Femur (tissue), 1 donor: ENCODE results near the gene GPLD1.

ENCODE experiments used
- DNase-seq: peaks from one replicate; pipeline ENCODE4 v3.0.0-alpha.2; 2017

The GPLD1 gene

DNA sequence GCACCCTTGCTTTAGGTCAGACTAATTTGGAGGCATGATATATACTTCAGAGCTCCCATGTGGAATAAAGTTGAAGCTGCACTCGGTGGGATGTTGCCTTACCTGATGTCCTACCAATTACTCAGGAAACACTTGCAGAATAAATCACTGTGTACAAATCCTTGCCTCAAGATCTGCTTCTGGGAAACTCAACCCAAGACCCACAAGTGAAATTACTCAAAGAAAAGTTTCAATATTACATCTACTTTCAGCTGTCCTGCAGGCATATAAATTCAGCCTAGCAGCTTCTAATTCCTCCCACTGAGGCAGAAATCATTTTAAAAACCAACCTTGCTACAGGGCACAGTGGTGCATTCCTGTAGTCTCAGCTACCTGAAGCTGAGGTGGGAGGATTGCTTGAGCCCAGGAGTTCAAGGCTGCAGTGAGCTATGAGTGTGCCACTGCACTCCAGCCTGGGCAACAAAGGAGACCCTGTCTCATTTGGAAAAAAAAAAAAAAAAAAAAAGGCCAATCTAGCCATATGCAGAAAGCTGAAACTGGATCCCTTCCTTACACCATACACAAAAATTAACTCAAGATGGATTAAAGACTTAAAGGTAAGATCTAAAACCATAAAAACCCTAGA, 110.8 kb downstream of the GPLD1 start:
- no peak for DNase-seq
